ENCODE measurements around the gene NRSN2.

NRSN2 gene

GRCh38 chr20:397432-398237 is 50.7 kb downstream of the NRSN2 start:
- DNase-seq, result no peak

- DNase-seq, result no peak
These were observed 52.3 kb downstream of the NRSN2 start for GRCh38 chr20:399182-399707.

GRCh38 chr20:400128-400453 is 53.2 kb downstream of the NRSN2 start:
- no peak for DNase-seq

- DNase-seq, result no peak
These were observed 53.8 kb downstream of the NRSN2 start for GRCh38 chr20:400454-401275.

- DNase-seq, result peak; percentile 43
These were observed 55.0 kb downstream of the NRSN2 start for GRCh38 chr20:401682-402495.

GRCh38 chr20:402496-402885 is 55.6 kb downstream of the NRSN2 start:
- DNase-seq, result no peak

- no peak for DNase-seq
These were observed 56.1 kb downstream of the NRSN2 start for GRCh38 chr20:402898-403581.

- no peak for DNase-seq
These were observed 56.7 kb downstream of the NRSN2 start for GRCh38 chr20:403582-403957.

GRCh38 chr20:404088-404487 is 57.2 kb downstream of the NRSN2 start:
- DNase-seq, result no peak

All from HCEC 1CT (cell line).